Prostate gland (tissue), 2 donors: ENCODE data around the gene CCT6A.

Source experiments
- POLR2A ChIP-seq: fragments of 450-650 bp; IDR thresholded peaks from one replicate; pipeline ENCODE4 v1.6.1; 2016; ENCODE audit warnings: antibody characterized with exemption, mild to moderate bottlenecking
- TF ChIP-seq, protein P1 (sequence below), 4 experiments: fragments of 200-600 bp in 2 of 4; fragments of 450-650 bp in 2 of 4; sonication (generic) in 2 of 4; IDR thresholded peaks; 1 replicate in 3 of 4; 2 replicates in 1 of 4; pipeline ENCODE4 v1.5.1; 2016 to 2019; ENCODE audit warnings: antibody characterized with exemption in 4 of 4, mild to moderate bottlenecking in 2 of 4, moderate library complexity in 2 of 4

GRCh38 chr7:56030340-56030739, 21.2 kb upstream of the CCT6A start:
- TF ChIP-seq, protein P1, sequence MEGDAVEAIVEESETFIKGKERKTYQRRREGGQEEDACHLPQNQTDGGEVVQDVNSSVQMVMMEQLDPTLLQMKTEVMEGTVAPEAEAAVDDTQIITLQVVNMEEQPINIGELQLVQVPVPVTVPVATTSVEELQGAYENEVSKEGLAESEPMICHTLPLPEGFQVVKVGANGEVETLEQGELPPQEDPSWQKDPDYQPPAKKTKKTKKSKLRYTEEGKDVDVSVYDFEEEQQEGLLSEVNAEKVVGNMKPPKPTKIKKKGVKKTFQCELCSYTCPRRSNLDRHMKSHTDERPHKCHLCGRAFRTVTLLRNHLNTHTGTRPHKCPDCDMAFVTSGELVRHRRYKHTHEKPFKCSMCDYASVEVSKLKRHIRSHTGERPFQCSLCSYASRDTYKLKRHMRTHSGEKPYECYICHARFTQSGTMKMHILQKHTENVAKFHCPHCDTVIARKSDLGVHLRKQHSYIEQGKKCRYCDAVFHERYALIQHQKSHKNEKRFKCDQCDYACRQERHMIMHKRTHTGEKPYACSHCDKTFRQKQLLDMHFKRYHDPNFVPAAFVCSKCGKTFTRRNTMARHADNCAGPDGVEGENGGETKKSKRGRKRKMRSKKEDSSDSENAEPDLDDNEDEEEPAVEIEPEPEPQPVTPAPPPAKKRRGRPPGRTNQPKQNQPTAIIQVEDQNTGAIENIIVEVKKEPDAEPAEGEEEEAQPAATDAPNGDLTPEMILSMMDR (IDR thresholded peaks at IDR 0.05), result no peak
- no peak for TF ChIP-seq POLR2A
